K562 (cell line): ENCODE measurements around the gene PRMT5. TPM values are rescaled to one million over a fixed set of nuclear protein-coding genes. Genes with fewer than 3 reads are reported as not detected.

ENCODE experiments used
- ATAC-seq: fragments of 200-7000 bp; cut with Tn5 transposase; 3 replicates; pipeline ENCODE4 v1.9.1; 2020; ENCODE audit warnings: moderate library complexity
- Bru-seq: library from RNA; stranded (reverse); fragments of 400-500 nt; gene quantifications from one replicate; lab custom pipeline; 2021; lab: Mats Ljungman, UMichigan
- BruChase-seq, 2 experiments: library from RNA; stranded (reverse); fragments of 400-500 nt; gene quantifications; one replicate each; lab custom pipeline; 2021; lab: Mats Ljungman, UMichigan
- BruUV-seq: library from RNA; stranded (reverse); fragments of 400-500 nt; replicated peaks from 2 replicates; lab custom pipeline; 2021; lab: Mats Ljungman, UMichigan
- CTCF ChIA-PET: fragments of 300-600 bp; formaldehyde crosslinking; extraction: SDS; loops from one replicate; lab custom pipeline; 2021; ENCODE audit warnings: low intra/inter-chr PET ratio; lab: Yijun Ruan, JAX
- POLR2A ChIA-PET: fragments of 300-600, 350-650 bp; sonication (Branson Sonifier 250); formaldehyde crosslinking; extraction: SDS; loops from one replicate; lab custom pipeline; 2021; ENCODE audit warnings: antibody characterized with exemption, inconsistent platforms; lab: Yijun Ruan, JAX
- DNase-seq, 4 experiments: peaks; one replicate each; pipeline versions ENCODE4 v3.0.0 to v3.0.0-alpha.2; 2011 to 2018; ENCODE audit warnings: low spot score in 3 of 4, mixed read lengths in 3 of 4; ENCODE audit errors: extremely low read depth in 1 of 4
- FAIRE-seq: peaks from 2 replicates; lab custom pipeline; 2011; peaks lifted over from hg19 to GRCh38; lab: Jason Lieb, UNC
- H2AFZ ChIP-seq: 2 replicates; pipeline ENCODE4 v1.6.0; 2011; ENCODE audit warnings: low read depth, low read length, control low read depth, inconsistent platforms
- H3K27ac ChIP-seq: fragments of 200-600 bp; 3 replicates; pipeline ENCODE4 v1.8.0; 2011; ENCODE audit warnings: low read depth, mild to moderate bottlenecking, control low read depth, inconsistent platforms, low read length, moderate library complexity, mixed read lengths; ENCODE audit errors: extremely low read depth
- H3K27me3 ChIP-seq, 2 experiments: fragments of 300-600 bp in 1 of 2; 2 replicates in 1 of 2; 3 replicates in 1 of 2; pipeline versions ENCODE4 v1.6.0 to v1.8.0; 2011; ENCODE audit warnings: inconsistent platforms in 2 of 2, low read length in 2 of 2, mild to moderate bottlenecking in 1 of 2, mixed read lengths in 1 of 2, moderate library complexity in 1 of 2; ENCODE audit not compliant: control insufficient read depth in 2 of 2, insufficient read depth in 2 of 2
- H3K36me3 ChIP-seq: fragments of 300-600 bp; 3 replicates; pipeline ENCODE4 v1.8.0; 2011; ENCODE audit warnings: mild to moderate bottlenecking, low read length, inconsistent platforms; ENCODE audit not compliant: control insufficient read depth, insufficient read depth
- H3K4me1 ChIP-seq, 2 experiments: fragments of 200-600 bp in 1 of 2; replicated peaks in 1 of 2; 2 replicates in 1 of 2; 3 replicates in 1 of 2; pipeline versions ENCODE4 v1.5.1 to v1.8.0; 2011; ENCODE audit warnings: inconsistent platforms in 2 of 2, low read length in 2 of 2, mild to moderate bottlenecking in 1 of 2, mixed read lengths in 1 of 2, moderate library complexity in 1 of 2; ENCODE audit not compliant: control insufficient read depth in 2 of 2, insufficient read depth in 2 of 2
- H3K4me2 ChIP-seq: 2 replicates; pipeline ENCODE4 v1.6.1; 2011; ENCODE audit warnings: low read length, control low read depth, inconsistent platforms, mixed read lengths; ENCODE audit not compliant: insufficient read depth
- H3K4me3 ChIP-seq: fragments of 200-600 bp; sonication (generic), shearing (Covaris generic); 2 replicates; pipeline ENCODE4 v1.5.1; 2016; ENCODE audit warnings: control low read depth, inconsistent platforms
- H3K79me2 ChIP-seq: fragments of 200-600 bp; 3 replicates; pipeline ENCODE4 v1.8.0; 2011; ENCODE audit warnings: low read length, inconsistent platforms; ENCODE audit not compliant: control insufficient read depth, insufficient read depth
- H3K9ac ChIP-seq, 2 experiments: 2 replicates each; pipeline versions ENCODE4 v1.6.0 to v1.6.1; 2011; ENCODE audit warnings: low read depth in 2 of 2, low read length in 2 of 2, control low read depth in 1 of 2, inconsistent platforms in 1 of 2, mild to moderate bottlenecking in 1 of 2, mixed read lengths in 1 of 2; ENCODE audit not compliant: insufficient read depth in 1 of 2
- H3K9me1 ChIP-seq: one replicate; pipeline ENCODE4 v1.6.0; 2011; ENCODE audit warnings: inconsistent platforms, mild to moderate bottlenecking, low read length, moderate library complexity; ENCODE audit not compliant: control insufficient read depth, insufficient read depth
- H3K9me3 ChIP-seq: replicated peaks from 2 replicates; pipeline ENCODE4 v1.5.1; 2011; ENCODE audit warnings: low read depth, low read length, inconsistent platforms; ENCODE audit not compliant: control insufficient read depth, insufficient read depth
- H4K20me1 ChIP-seq: replicated peaks from 2 replicates; pipeline ENCODE4 v1.6.1; 2011; ENCODE audit warnings: low read length, inconsistent platforms, mixed read lengths; ENCODE audit not compliant: control insufficient read depth, insufficient read depth
- ELF4 ChIP-seq: fragments of 450-650 bp; formaldehyde crosslinking; IDR thresholded peaks from 2 replicates; pipeline ENCODE4 v1.4.0; 2022; ENCODE audit warnings: missing genetic modification characterization
- STAG1 ChIP-seq: sonication (generic); formaldehyde crosslinking; IDR thresholded peaks from 2 replicates; pipeline ENCODE4 v1.5.0; 2020; ENCODE audit warnings: missing genetic modification reagents, borderline replicate concordance
- WGBS: fragments of 100-300 bp; shearing (Covaris generic); methylation state at CpG from one replicate; pipeline ENCODE4 v1.1.6; 2016; ENCODE audit warnings: low coverage, mixed read lengths; ENCODE audit not compliant: insufficient coverage; ENCODE audit errors: missing lambda C conversion rate; 5-methylcytosine and 5-hydroxymethylcytosine counted together
- in situ Hi-C: fragments of 300-500 bp; cut with MboI; formaldehyde crosslinking; loops from 4 replicates; pipeline ENCODE4 v1.15.0; 2018; ENCODE audit warnings: inconsistent platforms, mixed read lengths
- intact Hi-C: fragments of 100-400 bp; cut with micrococcal nuclease; formaldehyde crosslinking; loops from 2 replicates; pipeline ENCODE4 v1.14.2; 2022
- long read RNA-seq, 3 experiments: library from polyadenylated mRNA in 2 of 3; library from RNA in 1 of 3; unstranded in 2 of 3; stranded (forward) in 1 of 3; transcript quantifications; one replicate each; pipeline ENCODE4 v2.0.0, GENCODE V29; 2019 to 2022
- polyA minus RNA-seq, 3 experiments: library from RNA; depleted of rRNA, polyadenylated mRNA; stranded (reverse); fragments of >200 nt; gene quantifications; 2 replicates each; pipeline ENCODE4 v1.2.3, GENCODE V29; 2011
- polyA plus RNA-seq, 8 experiments: library from polyadenylated mRNA; depleted of rRNA in 4 of 8; stranded (reverse) in 5 of 8; unstranded in 3 of 8; fragments of >200 nt; fragmentation: Nextera tagmentation in 2 of 8; fragmentation: Illumina TruSeq in 1 of 8; extraction: Ambion mirVana in 2 of 8; extraction: Trizol in 1 of 8; gene quantifications; 2 replicates each; pipeline versions ENCODE4 v1.2.1 to v1.2.3, GENCODE V29; 2011 to 2014; ENCODE audit warnings: inconsistent platforms in 1 of 8, missing spikeins in 1 of 8
- total RNA-seq, 7 experiments: library from RNA; depleted of rRNA in 6 of 7; stranded (reverse); fragments of >200 nt in 6 of 7; fragmentation: Illumina TruSeq in 2 of 7; extraction: Trizol in 2 of 7; gene quantifications; 2 replicates each; pipeline versions ENCODE4 v1.2.1 to v1.2.3, GENCODE V29; 2011 to 2021; ENCODE audit warnings: low replicate concordance in 1 of 7

Gene PRMT5
- total RNA-seq (2011; cell fraction: chromatin; rRNA removed; ENCODE audit: low replicate concordance) = 278 and 432 TPM in 2 replicates
- total RNA-seq (2011; cell fraction: nucleolus; rRNA removed) = 251 and 313 TPM in 2 replicates
- 210 and 241 TPM in 2 replicates for total RNA-seq (2011; cell fraction: nucleoplasm; rRNA removed)
- total RNA-seq (2014; rRNA removed) (123 and 171 TPM in 2 replicates), total RNA-seq (2014; rRNA removed; fragmentation: Illumina TruSeq; extraction: Trizol) (222 and 228 TPM in 2 replicates), total RNA-seq (2015; rRNA removed; fragmentation: Illumina TruSeq; extraction: Trizol) (245 and 276 TPM in 2 replicates), total RNA-seq (2021) (246 and 247 TPM in 2 replicates), polyA plus RNA-seq (2011; rRNA removed) (409 and 552 TPM in 2 replicates), polyA plus RNA-seq (2014; fragmentation: Illumina TruSeq; extraction: Trizol) (270 and 321 TPM in 2 replicates), polyA plus RNA-seq (2014; fragmentation: Nextera tagmentation; extraction: Ambion mirVana) (100 to 1,000 TPM; 114 to 155 TPM), polyA plus RNA-seq (2014; rRNA removed) (216 and 257 TPM in 2 replicates), polyA minus RNA-seq (2011; rRNA and poly(A)+ RNA removed) (300 and 519 TPM in 2 replicates), Bru-seq, nascent RNA (percentile 90 among the genes with signal in this experiment), BruChase-seq, experiment 1, labeled RNA remaining after a 2-hour chase (percentile 85 among the genes with signal in this experiment), BruChase-seq, experiment 2, labeled RNA remaining after a 6-hour chase (percentile 89 among the genes with signal in this experiment)
- 792 and 841 TPM in 2 replicates for polyA plus RNA-seq (2011; cell fraction: cytosol; rRNA removed)
- 583 and 596 TPM in 2 replicates for polyA plus RNA-seq (2011; cell fraction: nucleus; rRNA removed)
- 146 and 359 TPM in 2 replicates for polyA plus RNA-seq (2012)
- polyA minus RNA-seq (2011; cell fraction: cytosol; rRNA and poly(A)+ RNA removed) = 206 and 309 TPM in 2 replicates
- polyA minus RNA-seq (2011; cell fraction: nucleus; rRNA and poly(A)+ RNA removed) = 93.0 and 134 TPM in 2 replicates
- long read RNA-seq, experiment 1, transcript PRMT5-213 (16 exons, 1,857 nt) = minor isoform, 29 of 916 reads
- long read RNA-seq, experiment 1, transcript PRMT5-202 (17 exons, 2,531 nt) = major isoform, 605 of 916 reads
- long read RNA-seq, experiment 1, transcript PRMT5-204 (17 exons, 2,418 nt) = minor isoform, 33 of 916 reads
- long read RNA-seq, experiment 1, partial matches to known transcripts = 133 of 916 reads
- long read RNA-seq, experiment 1, other reads (novel, unspliced or antisense) = 115 of 916 reads
- long read RNA-seq, experiment 2, transcript PRMT5-202 (17 exons, 2,531 nt) = major isoform, 102 of 196 reads
- long read RNA-seq, experiment 2, partial matches to known transcripts = 54 of 196 reads
- long read RNA-seq, experiment 2, other reads (novel, unspliced or antisense) = 36 of 196 reads
- long read RNA-seq, experiment 3, transcript PRMT5-213 (16 exons, 1,857 nt) = minor isoform, 6 of 331 reads
- long read RNA-seq, experiment 3, transcript PRMT5-204 (17 exons, 2,418 nt) = minor isoform, 6 of 331 reads
- long read RNA-seq, experiment 3, transcript PRMT5-202 (17 exons, 2,531 nt) = major isoform, 261 of 331 reads
- long read RNA-seq, experiment 3, partial matches to known transcripts = 17 of 331 reads
- long read RNA-seq, experiment 3, other reads (novel, unspliced or antisense) = 41 of 331 reads

GRCh38 chr14:22929104-22929960, at the start of gene PRMT5:
Gene PRMT5 (minus strand): TSS chr14:22929376. CDS start chr14:22929361, 15 bp downstream.
- POLR2A ChIA-PET = interaction anchor here (0.6 to 6.2 kb wide), 23 partner anchors 9 to 392 kb away, joined by 3 to 62 read pairs (median 4); partner anchors contain the start of genes AJUBA, CDH24, HAUS4 and PABPN1
- in situ Hi-C loops = no loop called here
- ATAC-seq (peak; percentile 96), DNase-seq (peak; percentile 94 to 99 (median 96)), FAIRE-seq (peak; percentile 99)
- Histone ChIP-seq H4K20me1 (no peaks in the 10 kb centered on the region), H3K9me3 (no peaks in the 10 kb centered on the region), H3K4me1 (peaks cover 5 to 14% of the 10 kb centered on the region in 2 experiments; a peak in 3 of 5 replicates), H3K27me3 (no peaks in the 10 kb centered on the region), H3K36me3 (peaks cover 39% of the 10 kb centered on the region), H3K27ac (peak within 1 kb of the TSS; percentile 88), H3K4me2 (peak within 1 kb of the TSS; percentile 93), H3K9me1 (no peaks in the 10 kb centered on the region), H3K79me2 (peaks cover 38% of the 10 kb centered on the region), H3K9ac (peak within 1 kb of the TSS; percentile 93 to 99), H2AFZ (peak within 1 kb of the TSS; percentile 92), H3K4me3 (peak within 1 kb of the TSS; percentile 80)
- intact Hi-C loops = loop anchor here (1.0 to 2.0 kb wide), 3 partner anchors 27 to 129 kb away; partner anchors contain the start of gene HAUS4
- CTCF ChIA-PET = interaction anchor here (1.3 to 2.8 kb wide), 2 partner anchors 54 to 129 kb away, joined by 6 to 21 read pairs; partner anchors contain the start of gene AJUBA
- WGBS = under 1% methylated on average over 51 of the region's 51 CpGs
- no TSS peak for BruUV-seq
- TF ChIP-seq ELF4 (CRISPR knock-in tag) = peak; percentile 61; the same call in 1 of the 2 replicates
- TF ChIP-seq STAG1 (CRISPR knock-in tag) = no peak
